ENCODE results near the gene RIN3.

RIN3 gene

GRCh38 chr14:92555465-92556111, 42.0 kb downstream of the RIN3 start:
- no peak for DNase-seq (ENCODE audit: extremely low read depth in 1 of 2, low read depth in 1 of 2)

- DNase-seq (ENCODE audit: extremely low read depth in 1 of 2, low read depth in 1 of 2): no peak
These were observed 42.7 kb downstream of the RIN3 start for GRCh38 chr14:92556255-92556741.

- DNase-seq (ENCODE audit: extremely low read depth in 1 of 2, low read depth in 1 of 2): no peak
These were observed 43.4 kb downstream of the RIN3 start for GRCh38 chr14:92556863-92557543.

GRCh38 chr14:92557544-92557912, 43.9 kb downstream of the RIN3 start:
- DNase-seq (ENCODE audit: extremely low read depth in 1 of 2, low read depth in 1 of 2): no peak

DNA sequence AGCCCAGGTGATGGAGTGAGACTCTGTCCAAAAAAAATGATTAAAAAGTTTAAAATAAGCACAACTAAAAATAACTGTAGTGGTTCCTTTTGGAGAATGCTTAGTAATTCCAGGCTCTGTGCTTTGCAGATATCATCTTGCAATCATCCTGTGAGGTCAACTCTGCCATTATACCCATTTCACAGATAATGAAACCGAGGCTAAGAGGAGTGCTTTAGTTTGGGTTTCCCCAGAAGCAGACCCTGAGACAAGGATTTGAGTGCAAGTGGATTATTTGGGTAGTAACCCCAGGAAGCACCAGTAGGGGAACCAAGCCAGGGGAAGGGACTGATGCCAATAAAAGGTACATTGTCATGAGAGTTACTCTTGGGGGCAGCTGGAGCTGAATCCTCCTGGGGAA, 44.7 kb downstream of the RIN3 start:
- no peak for DNase-seq (ENCODE audit: extremely low read depth in 1 of 2, low read depth in 1 of 2)

GRCh38 chr14:92559486-92559885, 45.9 kb downstream of the RIN3 start:
- no peak for DNase-seq (ENCODE audit: extremely low read depth in 1 of 2, low read depth in 1 of 2)

DNA sequence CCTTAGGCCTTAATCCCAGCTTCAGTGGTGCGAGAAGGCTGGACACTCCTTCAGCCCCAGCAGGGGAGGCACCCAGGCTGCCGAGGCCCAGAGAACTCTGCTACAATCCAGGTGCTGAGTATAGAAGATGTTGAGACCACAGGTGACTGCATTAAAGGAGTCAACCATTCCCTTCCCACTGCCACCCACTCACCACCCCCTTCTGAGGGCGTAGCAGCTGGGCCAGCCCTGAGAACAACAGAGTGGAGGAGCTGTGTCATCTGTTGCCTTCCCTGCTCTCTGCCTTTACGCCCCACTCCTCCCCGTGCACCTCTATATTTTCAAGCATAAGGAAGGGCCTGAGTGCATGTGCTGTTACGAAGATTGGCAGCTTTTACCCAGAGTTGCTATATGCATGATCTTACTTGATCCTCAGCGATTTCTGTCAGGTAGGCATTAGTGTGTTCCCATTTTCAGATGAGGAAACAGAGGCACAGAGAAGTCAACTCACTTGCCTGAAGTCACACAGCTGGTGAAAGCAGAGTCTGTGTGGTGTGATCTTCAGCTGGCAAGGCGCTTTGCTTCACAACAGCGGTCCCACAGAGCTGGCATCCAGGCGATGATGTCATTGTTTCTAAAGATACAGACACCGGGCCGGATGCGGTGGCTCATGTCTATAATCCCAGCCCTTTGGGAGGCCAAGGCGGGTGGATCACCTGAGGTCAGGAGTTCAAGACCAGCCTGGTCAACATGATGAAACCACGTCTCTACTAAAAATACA, 46.7 kb downstream of the RIN3 start:
- DNase-seq (ENCODE audit: extremely low read depth in 1 of 2, low read depth in 1 of 2): no peak

DNA sequence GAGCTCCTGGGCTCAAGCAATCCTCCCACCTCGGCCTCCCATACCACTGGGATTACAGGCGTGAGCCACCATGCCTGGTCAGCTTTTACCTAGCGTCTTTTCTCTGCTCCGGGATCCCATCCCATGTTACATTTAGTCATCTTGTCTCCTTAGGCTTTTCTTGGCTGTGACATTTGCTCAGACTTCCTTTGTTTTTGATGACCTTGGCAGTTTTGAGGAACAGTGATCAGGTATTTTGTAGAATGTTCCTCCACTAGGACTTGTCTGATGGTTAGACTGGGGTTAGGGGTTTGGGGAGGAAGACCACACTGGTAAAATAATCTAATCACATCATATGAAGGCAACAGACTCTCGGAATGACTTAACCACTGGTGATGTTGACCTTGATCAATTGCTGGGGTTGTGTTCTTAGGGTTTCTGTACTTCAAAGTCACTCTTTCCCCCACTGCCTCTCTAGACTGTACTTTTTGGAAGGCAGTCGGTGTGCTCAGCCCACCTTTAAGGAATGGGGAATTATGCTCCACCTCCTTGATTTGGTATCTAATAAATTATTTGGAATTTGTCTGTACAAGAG, 48.4 kb downstream of the RIN3 start:
- DNase-seq (ENCODE audit: extremely low read depth in 1 of 2, low read depth in 1 of 2): no peak

GRCh38 chr14:92563359-92563758, 49.8 kb downstream of the RIN3 start:
- no peak for DNase-seq (ENCODE audit: extremely low read depth in 1 of 2, low read depth in 1 of 2)

DNA sequence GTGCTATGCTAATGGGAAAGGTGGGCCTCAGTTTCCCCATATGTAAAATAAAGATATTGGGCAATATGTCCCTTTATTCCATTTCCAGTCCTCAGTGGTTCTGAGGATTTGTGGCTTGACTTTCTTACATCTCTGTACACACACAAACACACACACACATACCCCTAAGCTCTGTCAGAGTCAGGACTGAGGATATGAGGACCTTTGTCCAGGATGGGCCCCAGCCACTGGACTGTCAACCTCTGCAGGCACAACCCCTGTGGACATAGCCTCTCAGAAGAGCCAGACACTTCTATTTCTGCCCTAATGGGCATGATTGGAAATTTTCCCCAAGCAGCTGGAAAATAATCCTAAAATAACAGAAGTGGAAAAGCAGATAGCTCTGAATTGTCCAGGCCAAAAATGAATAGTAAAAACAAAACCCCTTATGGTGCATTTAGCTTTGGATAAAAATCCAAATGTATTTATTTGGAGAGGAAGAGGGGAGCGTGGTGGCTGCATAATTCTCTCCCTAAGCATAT, 50.2 kb downstream of the RIN3 start:
- no peak for DNase-seq (ENCODE audit: extremely low read depth in 1 of 2, low read depth in 1 of 2)

DNA sequence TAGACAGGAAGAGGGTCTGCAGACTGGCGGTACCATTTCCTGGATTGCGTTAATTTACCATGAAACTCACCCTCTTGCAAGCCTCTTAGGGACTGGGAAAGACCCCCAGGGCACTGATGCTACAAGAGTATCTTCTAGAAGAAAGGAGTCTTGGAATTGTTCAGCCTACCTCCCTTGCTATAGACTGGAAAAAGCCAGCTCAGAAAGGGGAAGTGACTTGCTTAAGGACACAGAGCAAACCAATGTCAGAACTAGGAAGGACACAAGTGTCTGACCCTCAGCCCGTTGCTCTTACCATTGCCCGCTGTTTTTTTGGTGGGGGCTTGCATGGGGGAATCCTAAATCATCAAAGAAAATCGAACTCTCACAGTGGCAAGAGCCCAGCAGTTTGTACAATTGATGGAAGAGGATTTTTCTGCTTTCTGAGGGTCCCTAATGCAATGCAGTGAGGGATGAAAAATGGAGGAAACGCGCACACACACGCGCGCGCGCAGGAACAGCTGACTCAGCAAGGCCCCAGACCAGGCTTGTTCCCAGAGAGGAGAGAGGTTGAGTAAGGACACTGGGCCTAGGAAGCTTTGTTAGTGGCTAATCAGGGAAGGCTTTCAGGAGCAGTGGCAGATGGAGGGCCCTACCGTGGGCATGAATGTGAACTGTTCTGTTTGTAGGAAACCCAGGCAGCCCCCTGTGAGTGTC, 50.9 kb downstream of the RIN3 start:
- no peak for DNase-seq (ENCODE audit: extremely low read depth in 1 of 2, low read depth in 1 of 2)

DNA sequence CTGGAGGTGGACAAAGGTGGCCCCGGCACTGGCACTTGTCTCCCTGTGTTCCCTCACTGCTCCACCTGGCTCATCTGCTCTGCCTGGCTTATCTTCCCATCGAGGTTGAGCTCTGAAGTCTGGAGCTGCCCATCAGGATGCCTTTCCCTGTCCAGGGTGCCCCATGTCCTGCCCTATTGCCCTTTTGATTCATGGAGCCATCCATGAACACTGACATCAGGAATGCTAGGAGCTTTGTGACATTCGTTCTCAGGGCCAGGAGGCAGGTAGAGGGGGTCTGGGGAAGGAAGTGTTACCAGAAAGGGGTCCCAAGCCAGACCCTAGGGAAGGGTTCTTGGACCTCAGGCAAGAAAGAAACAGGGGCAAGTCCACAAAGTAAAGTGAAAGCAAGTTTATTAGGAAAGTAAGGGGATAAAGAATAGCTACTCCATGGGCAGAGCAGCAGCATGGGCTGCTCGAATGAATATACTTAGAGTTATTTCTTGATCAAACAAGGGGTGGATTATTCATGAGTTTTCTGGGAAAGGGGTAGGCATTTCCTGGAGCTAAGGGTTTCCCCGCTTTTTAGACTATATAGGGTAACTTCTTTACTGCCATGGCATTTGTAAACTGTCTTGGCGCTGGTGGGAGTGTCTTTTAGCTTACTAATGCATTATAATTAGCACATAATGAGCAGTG, 51.6 kb downstream of the RIN3 start:
- DNase-seq (ENCODE audit: extremely low read depth in 1 of 2, low read depth in 1 of 2): no peak

DNA sequence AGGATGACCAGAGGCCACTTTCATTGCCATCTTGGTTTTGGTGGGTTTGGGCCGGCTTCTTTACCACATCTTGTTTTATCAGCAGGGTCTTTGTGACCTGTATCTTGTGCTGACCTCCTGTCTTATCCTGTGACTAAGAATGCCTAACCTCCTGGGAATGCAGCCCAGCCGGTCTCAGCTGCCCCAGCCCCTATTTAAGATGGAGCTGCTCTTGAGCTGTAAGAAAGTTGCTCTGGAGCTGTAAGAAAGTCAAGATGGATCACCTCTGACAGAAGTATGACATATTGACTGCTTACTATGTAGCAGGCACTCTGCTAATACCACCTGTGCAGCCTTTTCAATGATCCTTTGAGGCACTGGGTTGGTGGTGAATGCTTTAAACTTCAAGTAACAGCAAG, 52.1 kb downstream of the RIN3 start:
- no peak for DNase-seq (ENCODE audit: extremely low read depth in 1 of 2, low read depth in 1 of 2)

- no peak for DNase-seq (ENCODE audit: extremely low read depth in 1 of 2, low read depth in 1 of 2)
These were observed 53.7 kb downstream of the RIN3 start for GRCh38 chr14:92567173-92567725.

- no peak for DNase-seq (ENCODE audit: extremely low read depth in 1 of 2, low read depth in 1 of 2)
These were observed 55.3 kb downstream of the RIN3 start for GRCh38 chr14:92568621-92569479.

DNA sequence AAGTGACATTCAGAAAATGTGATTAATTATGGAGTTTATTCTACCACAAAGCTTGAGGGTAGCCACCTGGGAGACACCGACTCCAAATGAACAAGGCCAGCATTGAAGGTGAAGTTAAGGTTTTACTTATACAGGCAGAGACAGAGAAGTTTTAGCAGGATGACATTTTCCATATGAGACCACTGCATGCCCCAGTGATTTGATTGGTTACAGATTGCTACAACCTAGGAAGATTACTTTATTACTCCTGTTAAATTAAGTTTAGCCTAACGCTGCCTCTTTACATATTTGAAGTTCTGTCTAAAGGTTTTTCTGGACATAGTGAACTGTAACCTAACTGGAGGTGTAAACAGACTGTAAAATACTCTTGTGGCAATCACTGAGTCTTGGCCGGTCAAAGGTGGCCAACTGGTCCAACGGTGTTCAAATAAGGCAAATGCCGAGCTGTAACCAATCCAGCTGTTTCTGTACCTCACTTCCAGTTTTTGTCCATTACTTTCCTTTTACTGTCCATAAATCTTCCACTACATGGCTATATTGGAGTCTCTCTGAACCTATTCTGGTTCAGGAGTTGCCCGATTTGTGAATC, 57.2 kb downstream of the RIN3 start:
- no peak for DNase-seq (ENCODE audit: extremely low read depth in 1 of 2, low read depth in 1 of 2)

- no peak for DNase-seq (ENCODE audit: extremely low read depth in 1 of 2, low read depth in 1 of 2)
These were observed 58.5 kb downstream of the RIN3 start for GRCh38 chr14:92572050-92572449.

GRCh38 chr14:92573761-92574498, 60.3 kb downstream of the RIN3 start:
- no peak for DNase-seq (ENCODE audit: extremely low read depth in 1 of 2, low read depth in 1 of 2)

Measured in activated CD8-positive, alpha-beta memory T cell treated with anti-CD3 and anti-CD28 coated beads for 1 hour (primary cell).